Measurements from ENCODE around the gene MRPL45. TPM values are rescaled to one million over a fixed set of nuclear protein-coding genes. Genes with fewer than 3 reads are reported as not detected.
"Not testable (repeated sequence)": the region's sequence is repeated elsewhere in the genome, so short reads cannot be mapped to it uniquely, and the experiment has no call there.

Gene MRPL45
- total RNA-seq = 42.9 and 45.5 TPM in 2 replicates

DNA sequence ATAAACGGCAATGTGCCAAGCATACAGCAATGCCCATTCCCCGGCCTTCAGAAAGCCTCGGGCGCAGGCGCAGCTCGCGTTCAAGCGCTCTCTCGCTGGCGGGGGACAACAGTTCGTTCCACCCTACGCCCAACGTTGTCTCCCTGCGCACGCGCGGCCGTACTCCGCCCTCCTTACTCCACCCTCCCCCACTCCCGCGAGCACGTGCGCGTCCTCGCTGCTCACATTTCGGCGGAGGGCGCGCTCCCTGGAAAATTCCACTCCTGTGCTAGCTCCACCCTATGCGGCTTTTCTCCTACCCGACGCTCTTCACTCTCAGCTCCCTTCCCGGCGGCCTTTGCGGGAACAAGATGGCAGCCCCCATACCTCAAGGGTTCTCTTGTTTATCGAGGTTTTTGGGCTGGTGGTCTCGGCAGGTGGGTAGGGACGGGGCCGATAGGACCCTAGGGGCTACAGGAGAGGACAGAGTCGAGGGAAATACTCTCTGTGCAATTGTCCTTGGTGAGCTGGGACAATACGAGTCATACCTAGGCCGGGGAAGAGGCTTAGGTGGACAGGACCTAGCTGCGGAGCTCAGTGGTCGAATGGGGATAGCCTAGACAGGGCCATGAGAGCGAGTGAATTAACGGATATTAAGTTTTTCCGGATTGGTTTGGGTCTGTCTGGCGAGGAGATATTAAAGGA, at the start of gene MRPL45:
Gene MRPL45, plus strand, starts transcription at position 335 of the 684 bp plus-strand sequence. Its CDS starts 16 bp downstream, at position 351.
- H3K9me3 Mint-ChIP-seq; H3K27me3 Mint-ChIP-seq; H3K36me3 Mint-ChIP-seq (ENCODE audit: low read depth); intact Hi-C loops (cut with micrococcal nuclease): not testable (repeated sequence)
- Mint-ChIP-seq H3K4me1 (peaks cover 11% of the 10 kb centered on the region), H3K27ac (peak within 1 kb of the TSS; percentile 92), H3K4me3 (peak within 1 kb of the TSS; percentile 95)
- peak; percentile 99 for DNase-seq

DNA sequence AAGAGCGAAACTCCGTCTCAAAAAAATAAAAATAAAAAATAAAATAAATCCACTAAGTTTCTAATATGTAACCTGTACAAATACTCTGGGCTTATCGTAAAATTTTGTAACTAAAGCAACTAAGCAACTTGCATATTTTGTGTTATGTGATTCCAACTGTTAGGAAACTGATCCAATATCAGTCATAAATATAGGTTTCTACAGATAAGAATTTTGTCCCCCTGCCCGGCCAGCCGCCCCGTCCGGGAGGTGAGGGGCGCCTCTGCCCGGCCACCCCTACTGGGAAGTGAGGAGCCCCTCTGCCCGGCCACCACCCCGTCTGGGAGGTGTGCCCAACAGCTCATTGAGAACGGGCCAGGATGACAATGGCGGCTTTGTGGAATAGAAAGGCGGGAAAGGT, 43.8 kb upstream of the MRPL45 start:
- H3K9me3 Mint-ChIP-seq; H3K36me3 Mint-ChIP-seq (ENCODE audit: low read depth); H3K27ac Mint-ChIP-seq; intact Hi-C loops (cut with micrococcal nuclease); H3K4me3 Mint-ChIP-seq; H3K4me1 Mint-ChIP-seq; H3K27me3 Mint-ChIP-seq: not testable (repeated sequence)
- DNase-seq = peak; percentile 31

DNA sequence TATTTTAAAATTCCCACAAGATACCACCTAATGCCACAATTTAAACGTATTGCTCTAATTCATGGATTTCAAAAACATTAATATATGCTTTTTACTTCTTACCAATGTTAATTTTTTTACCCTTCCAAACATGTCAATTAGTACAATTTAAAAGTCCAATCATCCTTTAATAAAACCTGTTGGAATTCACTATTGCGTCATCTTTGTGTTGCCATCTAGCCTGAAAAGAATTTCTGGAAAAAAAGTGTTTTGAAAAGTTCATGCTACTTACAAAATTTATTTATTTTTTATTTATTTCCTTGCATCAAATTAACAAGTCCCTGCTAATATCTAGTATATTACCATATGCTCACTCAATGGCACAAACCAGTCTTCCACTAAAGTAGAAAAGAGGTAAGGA, 42.6 kb upstream of the MRPL45 start:
- H3K27ac Mint-ChIP-seq; H3K4me1 Mint-ChIP-seq; intact Hi-C loops (cut with micrococcal nuclease); H3K27me3 Mint-ChIP-seq; H3K4me3 Mint-ChIP-seq; H3K36me3 Mint-ChIP-seq (ENCODE audit: low read depth); DNase-seq; H3K9me3 Mint-ChIP-seq: not testable (repeated sequence)

DNA sequence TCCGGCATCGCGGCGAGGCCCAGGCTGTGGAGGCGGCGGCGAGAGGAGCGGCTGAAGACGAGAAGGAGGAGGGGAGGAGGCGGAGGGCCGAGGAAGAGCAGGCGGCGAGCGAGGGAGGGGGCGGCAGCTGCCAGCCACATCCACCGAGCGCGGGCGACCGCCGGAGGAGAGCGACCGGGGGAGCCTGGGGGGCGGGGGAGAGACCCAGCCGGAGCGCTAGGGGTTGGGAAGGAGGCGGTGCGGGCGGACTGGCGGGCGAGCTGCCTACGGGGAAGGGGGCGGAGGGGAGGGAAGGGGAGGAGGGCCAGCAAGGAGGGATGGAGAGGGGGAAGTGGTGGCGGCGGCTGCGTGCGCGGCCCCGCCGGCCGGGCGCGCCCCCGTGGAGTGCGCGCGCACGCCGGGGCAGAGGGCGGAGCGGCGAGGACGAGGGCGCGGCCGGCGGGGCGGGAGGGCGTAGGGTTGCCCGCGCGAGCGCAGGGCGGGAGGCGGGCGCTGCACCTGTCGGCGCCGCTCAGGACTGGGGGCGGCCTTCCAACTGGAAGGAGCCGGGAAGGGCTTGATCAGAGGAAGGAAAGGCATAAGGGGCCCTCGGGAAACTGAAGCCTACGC, 39.9 kb upstream of the MRPL45 start:
- H3K4me3 Mint-ChIP-seq = peak overlapping the region; percentile 53
- intact Hi-C loops (cut with micrococcal nuclease) = not testable (repeated sequence)

DNA sequence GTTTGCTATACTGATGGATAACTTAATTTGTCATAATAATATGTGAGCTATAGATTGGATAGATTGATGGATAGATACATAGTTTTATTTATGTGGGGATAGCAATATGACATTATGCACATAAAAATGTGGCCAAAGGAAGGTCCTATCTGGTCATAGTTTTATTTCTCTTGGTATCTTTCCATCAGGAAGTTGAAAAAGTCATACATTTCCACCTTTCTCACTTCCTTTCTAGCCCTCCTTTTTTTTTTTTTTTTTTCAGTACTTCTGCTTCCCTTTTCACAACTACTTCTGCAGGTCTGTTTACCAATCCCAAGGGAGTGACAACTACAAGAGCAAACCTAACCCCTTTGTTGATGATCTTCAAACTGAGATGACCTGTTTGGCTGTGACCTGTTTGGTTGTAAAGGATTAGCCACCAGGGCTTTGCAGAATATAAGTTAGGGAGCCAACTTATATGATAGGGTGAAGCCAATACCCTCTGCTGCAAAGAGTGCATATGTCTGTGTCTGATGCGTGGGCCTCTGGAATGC, 30.9 kb upstream of the MRPL45 start:
- H3K4me3 Mint-ChIP-seq; DNase-seq; H3K4me1 Mint-ChIP-seq; intact Hi-C loops (cut with micrococcal nuclease); H3K36me3 Mint-ChIP-seq (ENCODE audit: low read depth); H3K9me3 Mint-ChIP-seq; H3K27me3 Mint-ChIP-seq; H3K27ac Mint-ChIP-seq: not testable (repeated sequence)

More for the DNA sequence above, 39.9 kb upstream of the MRPL45 start:
- H3K36me3 Mint-ChIP-seq (ENCODE audit: low read depth); H3K27me3 Mint-ChIP-seq; H3K4me1 Mint-ChIP-seq; H3K9me3 Mint-ChIP-seq: not testable (repeated sequence)
- DNase-seq = peak; percentile 93
- H3K27ac Mint-ChIP-seq = peak overlapping the region; percentile 34

DNA sequence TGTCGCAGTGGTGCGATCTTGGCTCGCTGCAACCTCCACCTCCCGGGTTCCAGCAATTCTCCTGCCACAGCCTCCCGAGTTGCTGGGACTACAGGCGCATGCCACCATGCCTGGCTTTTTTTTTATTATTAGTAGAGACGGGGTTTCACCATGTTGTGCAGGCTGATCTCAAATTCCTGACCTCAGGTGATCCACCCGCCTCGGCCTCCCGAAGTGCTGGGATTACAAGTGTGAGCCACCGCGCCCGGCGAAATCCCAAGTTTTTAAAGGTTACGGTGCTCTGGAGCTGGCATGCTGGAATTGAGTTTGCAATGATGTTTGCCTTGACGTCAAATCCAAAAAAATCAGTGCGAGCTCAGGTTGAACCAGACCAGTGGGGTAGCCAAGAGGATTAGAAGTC, 30.4 kb upstream of the MRPL45 start:
- H3K4me3 Mint-ChIP-seq; H3K36me3 Mint-ChIP-seq (ENCODE audit: low read depth); intact Hi-C loops (cut with micrococcal nuclease); H3K9me3 Mint-ChIP-seq; DNase-seq; H3K4me1 Mint-ChIP-seq; H3K27ac Mint-ChIP-seq; H3K27me3 Mint-ChIP-seq: not testable (repeated sequence)

DNA sequence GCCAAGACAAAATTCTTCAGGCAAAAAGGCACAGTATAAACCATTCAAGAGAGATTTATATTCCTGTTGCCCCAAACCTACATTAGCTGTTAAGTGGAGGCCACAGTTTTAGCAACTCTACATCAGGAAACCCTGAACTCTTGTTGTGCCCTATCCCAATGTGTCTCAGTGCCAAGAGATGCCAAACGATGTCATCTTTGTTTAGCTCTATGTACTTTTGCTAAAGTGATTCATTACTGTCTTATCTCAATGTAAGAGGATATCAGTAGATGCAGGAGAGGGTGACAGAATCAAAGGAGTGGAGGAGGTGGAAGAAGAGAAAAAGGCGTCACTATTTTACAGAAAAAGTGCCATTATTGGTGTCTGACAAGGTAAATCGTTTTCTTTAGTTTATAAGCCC, 28.8 kb upstream of the MRPL45 start:
- H3K27ac Mint-ChIP-seq, H3K4me3 Mint-ChIP-seq: not testable (repeated sequence)

DNA sequence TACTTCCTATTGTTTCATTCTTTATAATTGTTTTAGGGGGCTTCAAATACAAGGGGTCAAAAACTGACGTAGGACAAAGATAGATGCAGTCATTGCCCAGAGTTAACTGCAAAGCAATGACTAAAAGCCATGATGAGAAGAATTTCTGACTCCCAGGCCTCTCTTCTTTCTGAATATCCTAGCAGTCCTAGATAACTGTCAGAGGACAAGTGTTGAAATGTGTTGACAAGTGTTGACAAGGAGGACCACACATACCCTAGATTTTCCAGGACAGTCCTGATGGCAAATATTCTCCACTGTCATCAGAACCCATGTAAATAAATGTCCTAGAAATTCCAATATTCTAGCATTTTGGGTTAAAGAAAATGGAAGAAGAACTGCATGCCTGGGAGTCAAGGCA, 27.9 kb upstream of the MRPL45 start:
- DNase-seq; intact Hi-C loops (cut with micrococcal nuclease); H3K36me3 Mint-ChIP-seq (ENCODE audit: low read depth): not testable (repeated sequence)

More for the DNA sequence above, 28.8 kb upstream of the MRPL45 start:
- H3K27me3 Mint-ChIP-seq; DNase-seq; H3K9me3 Mint-ChIP-seq; intact Hi-C loops (cut with micrococcal nuclease); H3K36me3 Mint-ChIP-seq (ENCODE audit: low read depth); H3K4me1 Mint-ChIP-seq: not testable (repeated sequence)

DNA sequence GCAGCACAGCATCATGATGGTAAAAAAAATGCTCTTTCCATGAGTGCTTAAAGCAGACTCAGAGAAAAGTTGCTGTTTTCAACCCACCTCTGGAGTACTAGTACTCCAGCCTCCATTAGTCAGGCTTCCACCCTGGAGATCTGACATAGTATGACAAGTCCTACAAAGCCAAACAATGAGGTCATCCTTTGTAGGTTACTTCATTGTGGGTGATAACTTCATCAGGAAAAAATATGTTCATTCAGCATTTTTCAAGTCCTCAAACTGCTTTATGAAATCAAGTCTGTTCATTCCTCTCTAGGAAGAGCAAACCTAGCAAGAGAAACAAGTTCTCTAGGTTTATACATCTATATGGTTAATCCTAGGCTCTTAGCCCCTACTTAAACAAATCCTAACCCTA, 27.4 kb upstream of the MRPL45 start:
- H3K36me3 Mint-ChIP-seq (ENCODE audit: low read depth); DNase-seq; H3K27me3 Mint-ChIP-seq; H3K4me3 Mint-ChIP-seq; H3K4me1 Mint-ChIP-seq; H3K9me3 Mint-ChIP-seq; H3K27ac Mint-ChIP-seq; intact Hi-C loops (cut with micrococcal nuclease): not testable (repeated sequence)

More for the DNA sequence above, 27.9 kb upstream of the MRPL45 start:
- not testable (repeated sequence) for H3K9me3 Mint-ChIP-seq, H3K4me3 Mint-ChIP-seq, H3K27me3 Mint-ChIP-seq, H3K4me1 Mint-ChIP-seq, H3K27ac Mint-ChIP-seq

DNA sequence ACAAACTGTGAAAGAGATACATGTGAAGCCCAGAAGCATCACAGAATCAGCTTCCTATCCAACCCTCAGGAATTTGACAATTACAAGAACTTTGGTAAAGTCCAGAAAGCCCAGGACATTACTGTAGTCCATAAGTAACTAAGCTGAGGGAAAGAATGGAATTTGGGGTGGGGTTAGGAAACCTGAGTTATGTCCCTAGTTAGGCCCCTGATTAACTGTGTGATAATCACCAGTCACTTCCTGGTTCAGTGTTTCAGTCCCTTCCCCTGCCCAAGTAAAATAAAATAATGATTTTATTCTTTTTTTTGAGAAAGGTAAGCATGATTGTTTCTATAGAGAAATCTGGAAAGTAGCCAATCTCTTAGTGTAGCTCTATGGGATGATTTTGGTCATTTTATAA, 11.0 kb upstream of the MRPL45 start:
- intact Hi-C loops (cut with micrococcal nuclease); DNase-seq; H3K9me3 Mint-ChIP-seq; H3K27me3 Mint-ChIP-seq; H3K4me3 Mint-ChIP-seq; H3K27ac Mint-ChIP-seq; H3K36me3 Mint-ChIP-seq (ENCODE audit: low read depth); H3K4me1 Mint-ChIP-seq: not testable (repeated sequence)

DNA sequence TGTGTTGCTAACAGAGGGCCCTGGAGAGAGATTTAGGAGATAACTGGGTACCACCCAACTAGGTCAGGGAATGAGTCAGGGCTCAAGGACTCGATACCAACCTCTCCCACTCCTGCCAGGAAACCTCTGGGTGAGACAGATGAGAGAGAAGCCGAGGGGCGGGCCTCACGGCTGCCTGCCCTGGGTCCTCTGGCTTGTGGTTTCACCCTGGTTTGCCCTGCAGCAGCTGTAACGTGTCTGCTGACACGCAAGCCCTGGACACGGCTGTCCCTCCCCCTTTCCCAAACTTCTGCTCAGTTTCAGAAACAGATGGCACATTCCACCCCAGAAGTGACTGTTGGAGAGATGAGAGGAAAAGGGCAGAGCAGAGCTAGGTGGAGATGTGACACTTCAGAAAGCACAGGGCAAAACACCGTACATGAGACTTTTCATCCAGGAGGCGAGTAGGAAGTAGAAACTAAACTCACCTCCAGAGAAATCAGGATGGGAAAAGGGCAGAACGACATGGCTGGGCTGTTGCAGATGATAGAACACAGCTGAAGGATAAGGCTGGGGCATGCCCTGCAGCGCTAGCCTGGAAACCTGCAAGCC, 10.4 kb upstream of the MRPL45 start:
- Mint-ChIP-seq H3K27ac (peak overlapping the region; percentile 85), H3K4me3 (peak overlapping the region; percentile 68)
- DNase-seq = peak; percentile 67
- intact Hi-C loops (cut with micrococcal nuclease); H3K27me3 Mint-ChIP-seq; H3K9me3 Mint-ChIP-seq; H3K36me3 Mint-ChIP-seq (ENCODE audit: low read depth); H3K4me1 Mint-ChIP-seq: not testable (repeated sequence)

DNA sequence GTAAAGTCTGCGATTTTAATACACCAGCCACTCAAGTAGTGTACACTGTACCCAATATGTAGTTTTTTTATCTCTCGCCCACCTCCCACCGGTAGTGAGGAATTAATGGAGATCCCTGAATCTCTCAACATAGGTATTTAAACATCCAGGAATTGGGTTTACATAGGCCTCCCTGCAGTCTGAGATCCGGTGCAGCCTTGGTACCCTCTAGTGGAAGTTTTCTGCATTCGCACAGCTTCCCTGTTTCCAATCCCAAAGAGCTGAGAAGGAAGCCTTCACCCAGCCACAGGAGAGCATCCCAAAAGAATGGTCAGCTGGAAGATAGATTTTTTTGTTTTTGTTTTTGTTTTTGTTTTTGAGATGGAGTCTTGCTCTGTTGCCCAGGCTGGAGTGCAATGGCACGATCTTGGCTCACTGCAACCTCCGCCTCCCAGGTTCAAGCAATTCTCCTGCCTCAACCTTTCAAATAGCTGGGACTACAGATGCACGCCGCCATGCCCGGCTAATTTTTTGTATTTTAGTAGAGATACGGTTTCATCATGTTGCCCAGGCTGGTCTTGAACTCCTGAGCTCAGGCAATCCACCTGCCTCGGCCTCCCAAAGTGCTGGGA, 8.6 kb upstream of the MRPL45 start:
- H3K4me3 Mint-ChIP-seq; H3K27ac Mint-ChIP-seq; H3K9me3 Mint-ChIP-seq; H3K4me1 Mint-ChIP-seq; H3K27me3 Mint-ChIP-seq; H3K36me3 Mint-ChIP-seq (ENCODE audit: low read depth); intact Hi-C loops (cut with micrococcal nuclease): not testable (repeated sequence)
- peak; percentile 61 for DNase-seq

DNA sequence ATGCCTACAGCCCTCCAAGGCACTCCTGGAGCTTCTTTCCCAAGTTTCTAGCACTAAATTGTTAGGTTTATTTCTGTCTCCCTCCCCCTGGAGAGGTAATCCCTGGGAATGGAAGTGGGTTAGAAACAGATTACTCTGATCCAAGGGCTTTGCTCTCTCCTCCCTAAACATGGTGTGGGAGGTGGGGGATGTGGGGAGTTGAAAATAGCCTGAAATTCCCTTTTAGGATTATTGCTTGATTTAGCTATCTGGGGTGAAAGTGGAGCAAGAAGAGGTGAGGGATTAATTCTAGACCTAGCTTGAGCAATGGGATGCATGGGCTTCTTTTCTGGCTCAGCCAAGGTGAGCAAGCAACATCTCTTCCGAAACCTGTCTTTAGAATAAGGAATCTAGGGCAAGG, 7.2 kb upstream of the MRPL45 start:
- H3K36me3 Mint-ChIP-seq (ENCODE audit: low read depth); H3K27me3 Mint-ChIP-seq; intact Hi-C loops (cut with micrococcal nuclease); H3K4me3 Mint-ChIP-seq; DNase-seq; H3K27ac Mint-ChIP-seq; H3K9me3 Mint-ChIP-seq; H3K4me1 Mint-ChIP-seq: not testable (repeated sequence)

Measured in activated CD4-positive, alpha-beta T cell treated with anti-CD3 and anti-CD28 coated beads, Interleukin-2, amount 10 ng/mL, durations not matched to agents 24 days and 14 days (primary cell).